Measurements from ENCODE around the gene BICD1. TPM values are rescaled to one million over a fixed set of nuclear protein-coding genes. Genes with fewer than 3 reads are reported as not detected.
A peak's percentile ranks its signal among the peaks of the same experiment; 100 is the strongest.

The BICD1 gene
- total and polyA plus RNA-seq, 2 donors (not counting 1 experiment from before 2014, with no cell fraction given): 11.1 to 12.4 TPM

- H3K4me3 ChIP-seq (replicated peaks in 1 of 4; ENCODE audit: control extremely low read depth in 1 of 4, insufficient read depth in 1 of 4, low read depth in 3 of 4, low read length in 4 of 4): no peak overlapping the region
- no peak for DNase-seq (ENCODE audit: low read depth in 2 of 2)
- H3K9me3 ChIP-seq (ENCODE audit: control insufficient read depth, insufficient read depth, low read depth, low read length): no peaks in the 10 kb centered on the region
- H3K4me1 ChIP-seq (ENCODE audit: control insufficient read depth, extremely low read depth, insufficient read depth, low read length): no peaks in the 10 kb centered on the region
- no peaks in the 10 kb centered on the region for H3K79me2 ChIP-seq (ENCODE audit: control insufficient read depth, insufficient read depth, low read length)
- H3K27ac ChIP-seq (ENCODE audit: insufficient read depth, low read length): no peak overlapping the region
- no peak overlapping the region for H3K9ac ChIP-seq (ENCODE audit: insufficient read depth, low read length)
- TF ChIP-seq EZH2 (IDR thresholded peaks at IDR 0.05; ENCODE audit: low read length, missing control alignments) (no peak), CTCF (conservative IDR thresholded peaks at IDR 0.05 in 1 of 2, IDR thresholded peaks at IDR 0.05 in 1 of 2; ENCODE audit: low read depth in 1 of 2, low read length in 2 of 2) (no peak)
- H3K27me3 ChIP-seq (ENCODE audit: control insufficient read depth, insufficient read depth, low read length): no peaks in the 10 kb centered on the region
- H3K4me2 ChIP-seq (ENCODE audit: extremely low read depth, insufficient read depth, low read length): no peak overlapping the region
- H2AFZ ChIP-seq (ENCODE audit: low read length): no peak overlapping the region
- no peaks in the 10 kb centered on the region for H3K36me3 ChIP-seq (ENCODE audit: control insufficient read depth, insufficient read depth, low read length)
- no peaks in the 10 kb centered on the region for H4K20me1 ChIP-seq (ENCODE audit: control insufficient read depth, extremely low read depth, insufficient read depth, low read length)
Measured at GRCh38 chr12:32261638-32262037, 155.0 kb downstream of the BICD1 start.

GRCh38 chr12:32264961-32265360, 158.3 kb downstream of the BICD1 start:
- Histone ChIP-seq H3K27me3 (ENCODE audit: control insufficient read depth, insufficient read depth, low read length) (no peaks in the 10 kb centered on the region), H4K20me1 (ENCODE audit: control insufficient read depth, extremely low read depth, insufficient read depth, low read length) (no peaks in the 10 kb centered on the region), H3K36me3 (ENCODE audit: control insufficient read depth, insufficient read depth, low read length) (no peaks in the 10 kb centered on the region), H3K27ac (ENCODE audit: insufficient read depth, low read length) (no peak overlapping the region), H3K9ac (ENCODE audit: insufficient read depth, low read length) (no peak overlapping the region), H3K4me3 (replicated peaks in 1 of 4; ENCODE audit: control extremely low read depth in 1 of 4, insufficient read depth in 1 of 4, low read depth in 3 of 4, low read length in 4 of 4) (no peak overlapping the region), H2AFZ (ENCODE audit: low read length) (no peak overlapping the region), H3K79me2 (ENCODE audit: control insufficient read depth, insufficient read depth, low read length) (no peaks in the 10 kb centered on the region), H3K9me3 (ENCODE audit: control insufficient read depth, insufficient read depth, low read depth, low read length) (no peaks in the 10 kb centered on the region), H3K4me2 (ENCODE audit: extremely low read depth, insufficient read depth, low read length) (no peak overlapping the region), H3K4me1 (ENCODE audit: control insufficient read depth, extremely low read depth, insufficient read depth, low read length) (no peaks in the 10 kb centered on the region)
- TF ChIP-seq CTCF (conservative IDR thresholded peaks at IDR 0.05 in 1 of 2, IDR thresholded peaks at IDR 0.05 in 1 of 2; ENCODE audit: low read depth in 1 of 2, low read length in 2 of 2): no peak
- TF ChIP-seq EZH2 (IDR thresholded peaks at IDR 0.05; ENCODE audit: low read length, missing control alignments): no peak
- peak in 1 of 2 donors; percentile 35 for DNase-seq (ENCODE audit: low read depth in 2 of 2)

- no peaks in the 10 kb centered on the region for H3K79me2 ChIP-seq (ENCODE audit: control insufficient read depth, insufficient read depth, low read length)
Measured at GRCh38 chr12:32265456-32265855, 158.8 kb downstream of the BICD1 start.

More at GRCh38 chr12:32265456-32265855, 158.8 kb downstream of the BICD1 start:
- Histone ChIP-seq H3K27me3 (ENCODE audit: control insufficient read depth, insufficient read depth, low read length) (no peaks in the 10 kb centered on the region), H3K9ac (ENCODE audit: insufficient read depth, low read length) (no peak overlapping the region), H3K9me3 (ENCODE audit: control insufficient read depth, insufficient read depth, low read depth, low read length) (no peaks in the 10 kb centered on the region), H3K4me3 (replicated peaks in 1 of 4; ENCODE audit: control extremely low read depth in 1 of 4, insufficient read depth in 1 of 4, low read depth in 3 of 4, low read length in 4 of 4) (no peak overlapping the region), H2AFZ (ENCODE audit: low read length) (no peak overlapping the region), H3K4me1 (ENCODE audit: control insufficient read depth, extremely low read depth, insufficient read depth, low read length) (no peaks in the 10 kb centered on the region), H3K36me3 (ENCODE audit: control insufficient read depth, insufficient read depth, low read length) (no peaks in the 10 kb centered on the region), H3K27ac (ENCODE audit: insufficient read depth, low read length) (no peak overlapping the region), H3K4me2 (ENCODE audit: extremely low read depth, insufficient read depth, low read length) (no peak overlapping the region), H4K20me1 (ENCODE audit: control insufficient read depth, extremely low read depth, insufficient read depth, low read length) (no peaks in the 10 kb centered on the region)
- TF ChIP-seq EZH2 (IDR thresholded peaks at IDR 0.05; ENCODE audit: low read length, missing control alignments): no peak
- no peak for TF ChIP-seq CTCF (conservative IDR thresholded peaks at IDR 0.05 in 1 of 2, IDR thresholded peaks at IDR 0.05 in 1 of 2; ENCODE audit: low read depth in 1 of 2, low read length in 2 of 2)
- no peak for DNase-seq (ENCODE audit: low read depth in 2 of 2)
